ENCODE measurements around the gene FGFR3. TPM values are rescaled to one million over a fixed set of nuclear protein-coding genes. Genes with fewer than 3 reads are reported as not detected.

Gene FGFR3
- total RNA-seq, 1 experiment from 2014 or later = 8.2 TPM

DNA sequence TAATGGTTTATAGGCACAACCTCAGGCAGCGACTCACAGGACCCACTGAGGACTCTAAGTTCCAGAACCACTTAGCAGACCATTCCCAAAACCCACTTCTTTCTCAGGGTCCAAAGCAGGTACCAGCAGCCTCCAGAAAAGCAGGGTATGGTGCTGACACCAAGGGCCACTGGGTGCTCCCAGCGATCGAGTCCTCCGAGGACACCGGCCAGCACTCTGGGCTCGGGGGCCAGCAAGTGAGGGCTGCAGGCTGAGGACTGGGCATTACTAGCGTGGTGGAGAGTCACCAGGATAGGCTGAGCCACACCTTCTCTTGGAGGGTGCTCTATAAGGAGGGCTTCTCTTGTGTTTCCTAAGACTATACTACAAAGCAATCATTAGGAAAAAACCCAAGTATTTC, 43.6 kb downstream of the FGFR3 start:
- Histone ChIP-seq H3K27me3 (ENCODE audit: control insufficient read depth, insufficient read depth, low read length) (no peaks in the 10 kb centered on the region), H3K4me3 (ENCODE audit: low read depth in 2 of 2, low read length in 2 of 2) (no peak overlapping the region), H3K27ac (ENCODE audit: low read length) (no peak overlapping the region), H3K4me1 (ENCODE audit: control insufficient read depth, insufficient read depth, low read length) (no peaks in the 10 kb centered on the region), H3K36me3 (ENCODE audit: control insufficient read depth, insufficient read depth, low read length) (peaks cover 7% of the 10 kb centered on the region; the same call in 1 of the 2 replicates), H3K9me3 (ENCODE audit: control insufficient read depth, insufficient read depth, low read depth, low read length) (no peaks in the 10 kb centered on the region)
- BruUV-seq (replicated peaks) = no TSS peak
- no peak for TF ChIP-seq CTCF (IDR thresholded peaks at IDR 0.05)
- ChIA-PET POLR2A (no interaction called here), CTCF (no interaction called here)
- ATAC-seq (no peak), DNase-seq (ENCODE audit: low read depth, low spot score) (no peak)
- intact Hi-C loops (cut with micrococcal nuclease; ENCODE audit: unreplicated experiment) = no loop called here
- in situ Hi-C loops (cut with HindIII; ENCODE audit: low pct_unique_long_range_greater_than_20kb, low sequenced_read_pairs) = no loop called here

- intact Hi-C loops (cut with micrococcal nuclease; ENCODE audit: unreplicated experiment) (no loop called here), in situ Hi-C loops (cut with HindIII; ENCODE audit: low pct_unique_long_range_greater_than_20kb, low sequenced_read_pairs) (no loop called here)
- Histone ChIP-seq H3K4me3 (ENCODE audit: low read depth in 2 of 2, low read length in 2 of 2) (no peak overlapping the region), H3K9me3 (ENCODE audit: control insufficient read depth, insufficient read depth, low read depth, low read length) (no peaks in the 10 kb centered on the region), H3K4me1 (ENCODE audit: control insufficient read depth, insufficient read depth, low read length) (no peaks in the 10 kb centered on the region), H3K27ac (ENCODE audit: low read length) (no peak overlapping the region), H3K36me3 (ENCODE audit: control insufficient read depth, insufficient read depth, low read length) (peaks cover 7% of the 10 kb centered on the region; the same call in 1 of the 2 replicates), H3K27me3 (ENCODE audit: control insufficient read depth, insufficient read depth, low read length) (no peaks in the 10 kb centered on the region)
- TF ChIP-seq TCF7L2 (IDR thresholded peaks at IDR 0.05; ENCODE audit: low read depth, low read length) = no peak
- no peak for TF ChIP-seq REST (IDR thresholded peaks at IDR 0.05; ENCODE audit: insufficient read depth in 1 of 2, low read depth in 2 of 2, low read length in 1 of 2)
- TF ChIP-seq CTCF (IDR thresholded peaks at IDR 0.05) = no peak
- no peak for TF ChIP-seq SIN3A (IDR thresholded peaks at IDR 0.05; ENCODE audit: borderline replicate concordance, insufficient read depth, low read depth, low read length)
- no peak for TF ChIP-seq POLR2AphosphoS5 (IDR thresholded peaks at IDR 0.05; ENCODE audit: low read depth, low read length)
- POLR2A ChIA-PET = no interaction called here
- ATAC-seq (no peak), DNase-seq (ENCODE audit: low read depth, low spot score) (no peak)
- CTCF ChIA-PET = no interaction called here
- BruUV-seq (replicated peaks) = no TSS peak
These were observed 44.0 kb downstream of the FGFR3 start for GRCh38 chr4:1837069-1837468.

DNA sequence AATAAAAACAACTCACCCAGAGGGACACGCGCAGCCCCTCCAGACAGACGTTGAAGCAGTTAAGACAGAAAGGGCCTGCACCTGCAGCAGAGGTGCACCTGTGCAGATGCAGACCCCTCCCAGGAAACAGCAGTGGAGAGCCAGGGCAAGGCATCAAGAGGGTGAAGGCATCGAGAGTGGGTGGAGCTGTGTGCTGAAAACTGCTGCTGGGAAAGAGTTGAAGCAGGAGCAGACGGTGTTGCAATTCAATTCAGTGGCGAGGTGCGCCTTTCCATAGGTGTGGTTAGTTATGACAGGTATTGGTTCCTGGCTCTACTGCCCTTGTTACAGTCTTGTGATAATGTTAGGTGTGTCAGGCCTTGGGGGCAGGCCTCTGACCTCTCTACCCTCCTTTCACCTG, 46.2 kb downstream of the FGFR3 start:
- intact Hi-C loops (cut with micrococcal nuclease; ENCODE audit: unreplicated experiment) (no loop called here), in situ Hi-C loops (cut with HindIII; ENCODE audit: low pct_unique_long_range_greater_than_20kb, low sequenced_read_pairs) (no loop called here)
- CTCF ChIA-PET = no interaction called here
- no peaks in the 10 kb centered on the region for H3K9me3 ChIP-seq (ENCODE audit: control insufficient read depth, insufficient read depth, low read depth, low read length)
- no peak for TF ChIP-seq REST (IDR thresholded peaks at IDR 0.05; ENCODE audit: insufficient read depth in 1 of 2, low read depth in 2 of 2, low read length in 1 of 2)
- TF ChIP-seq CTCF (IDR thresholded peaks at IDR 0.05) = no peak
- TF ChIP-seq TCF7L2 (IDR thresholded peaks at IDR 0.05; ENCODE audit: low read depth, low read length) = no peak
- TF ChIP-seq SIN3A (IDR thresholded peaks at IDR 0.05; ENCODE audit: borderline replicate concordance, insufficient read depth, low read depth, low read length) = no peak
- no peak for TF ChIP-seq POLR2AphosphoS5 (IDR thresholded peaks at IDR 0.05; ENCODE audit: low read depth, low read length)
- no peaks in the 10 kb centered on the region for H3K4me1 ChIP-seq (ENCODE audit: control insufficient read depth, insufficient read depth, low read length)
- ATAC-seq (no peak), DNase-seq (ENCODE audit: low read depth, low spot score) (no peak)
- H3K27me3 ChIP-seq (ENCODE audit: control insufficient read depth, insufficient read depth, low read length) = no peaks in the 10 kb centered on the region
- BruUV-seq (replicated peaks) = no TSS peak
- H3K27ac ChIP-seq (ENCODE audit: low read length) = no peak overlapping the region
- H3K36me3 ChIP-seq (ENCODE audit: control insufficient read depth, insufficient read depth, low read length) = peaks cover 7% of the 10 kb centered on the region; the same call in 1 of the 2 replicates
- no peak overlapping the region for H3K4me3 ChIP-seq (ENCODE audit: low read depth in 2 of 2, low read length in 2 of 2)
- POLR2A ChIA-PET = no interaction called here
